ENCODE data around the gene ITGB6. TPM values are rescaled to one million over a fixed set of nuclear protein-coding genes. Genes with fewer than 3 reads are reported as not detected.

Gene ITGB6
- total RNA-seq, 2 donors from 2014 or later, result 7.3 to 12.3 TPM

DNA sequence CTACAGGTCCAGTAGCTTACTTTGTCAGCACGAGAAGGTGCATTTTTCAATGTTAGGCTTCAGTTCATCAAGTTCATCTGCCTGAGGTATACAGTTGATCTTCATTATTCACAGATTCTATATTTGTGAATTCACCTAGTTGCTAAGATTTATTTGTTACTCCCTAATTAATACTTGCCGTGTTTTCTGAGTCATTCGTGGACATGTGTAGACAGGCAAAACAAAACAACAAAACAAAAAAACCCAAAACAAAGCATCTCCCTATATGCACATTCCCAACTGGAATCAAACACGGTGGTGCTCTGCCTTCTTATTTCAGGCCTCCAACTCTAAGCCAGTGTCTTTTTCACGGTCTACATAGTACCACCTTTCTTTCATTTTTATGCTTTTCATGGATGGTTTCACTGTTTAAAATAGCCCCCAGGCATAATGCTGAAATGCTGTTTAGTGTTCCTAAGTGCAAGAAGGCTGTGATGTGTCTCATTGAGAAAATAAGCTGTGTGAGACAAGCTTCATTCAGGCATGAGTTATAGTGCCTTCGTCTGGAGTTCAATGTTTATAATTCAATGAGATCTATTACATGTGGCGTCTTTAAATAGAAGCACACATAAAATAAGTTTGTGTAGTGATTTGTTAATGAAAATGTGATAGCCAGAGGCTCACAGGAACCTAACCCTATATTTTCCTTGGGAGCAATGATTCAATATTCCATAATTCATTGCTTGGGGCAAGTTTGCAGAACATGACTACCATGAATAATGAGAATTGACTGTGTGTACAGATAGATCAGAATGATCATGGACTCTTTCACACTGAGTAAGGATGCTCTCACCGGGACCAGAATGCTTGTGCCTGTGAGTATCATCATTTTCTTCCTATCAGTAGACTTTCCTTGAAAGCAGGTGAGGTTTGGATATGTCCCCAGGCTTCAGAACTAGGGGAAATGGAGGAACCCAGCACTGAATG is 24.6 kb downstream of the ITGB6 start:
- Histone ChIP-seq H3K4me3 (no peak overlapping the region), H3K27me3 (replicated peaks; ENCODE audit: insufficient read depth) (no peaks in the 10 kb centered on the region), H3K4me1 (replicated peaks) (no peaks in the 10 kb centered on the region), H3K36me3 (no peaks in the 10 kb centered on the region), H3K9me3 (no peaks in the 10 kb centered on the region), H3K27ac (no peak overlapping the region)
- intact Hi-C loops (cut with DNase I), result no loop called here
- TF ChIP-seq POLR2A (IDR thresholded peaks at IDR 0.05) (no peak), POLR2AphosphoS5 (IDR thresholded peaks at IDR 0.05) (no peak)
- TF ChIP-seq, protein P1, sequence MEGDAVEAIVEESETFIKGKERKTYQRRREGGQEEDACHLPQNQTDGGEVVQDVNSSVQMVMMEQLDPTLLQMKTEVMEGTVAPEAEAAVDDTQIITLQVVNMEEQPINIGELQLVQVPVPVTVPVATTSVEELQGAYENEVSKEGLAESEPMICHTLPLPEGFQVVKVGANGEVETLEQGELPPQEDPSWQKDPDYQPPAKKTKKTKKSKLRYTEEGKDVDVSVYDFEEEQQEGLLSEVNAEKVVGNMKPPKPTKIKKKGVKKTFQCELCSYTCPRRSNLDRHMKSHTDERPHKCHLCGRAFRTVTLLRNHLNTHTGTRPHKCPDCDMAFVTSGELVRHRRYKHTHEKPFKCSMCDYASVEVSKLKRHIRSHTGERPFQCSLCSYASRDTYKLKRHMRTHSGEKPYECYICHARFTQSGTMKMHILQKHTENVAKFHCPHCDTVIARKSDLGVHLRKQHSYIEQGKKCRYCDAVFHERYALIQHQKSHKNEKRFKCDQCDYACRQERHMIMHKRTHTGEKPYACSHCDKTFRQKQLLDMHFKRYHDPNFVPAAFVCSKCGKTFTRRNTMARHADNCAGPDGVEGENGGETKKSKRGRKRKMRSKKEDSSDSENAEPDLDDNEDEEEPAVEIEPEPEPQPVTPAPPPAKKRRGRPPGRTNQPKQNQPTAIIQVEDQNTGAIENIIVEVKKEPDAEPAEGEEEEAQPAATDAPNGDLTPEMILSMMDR (IDR thresholded peaks at IDR 0.05), result no peak
- DNase-seq (ENCODE audit: low spot score), result no peak
- 83% methylated on average over 8 of the region's 8 CpGs for WGBS

DNA sequence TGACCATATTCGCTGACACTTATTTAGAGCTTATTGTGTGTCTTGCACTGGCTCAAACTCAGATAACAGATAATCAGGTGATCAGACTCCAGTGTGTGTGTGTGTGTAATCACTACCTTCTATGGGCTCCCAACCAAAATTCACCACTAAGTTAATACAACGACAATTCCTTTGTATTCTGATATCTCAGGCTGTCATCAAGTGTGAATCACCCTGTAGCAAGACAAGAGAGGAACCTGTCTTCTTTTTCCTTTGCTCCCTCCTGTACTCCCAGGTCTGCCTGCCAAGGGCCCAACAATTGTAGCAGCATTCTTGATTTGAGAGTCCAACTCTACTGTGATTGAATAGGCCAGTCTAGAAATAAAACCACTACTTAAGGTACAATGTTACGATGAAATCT is 25.8 kb downstream of the ITGB6 start:
- no peaks in the 10 kb centered on the region for H3K9me3 ChIP-seq

GRCh38 chr2:160169988-160170387 is 30.1 kb downstream of the ITGB6 start:
- TF ChIP-seq POLR2AphosphoS5 (IDR thresholded peaks at IDR 0.05) (no peak), POLR2A (IDR thresholded peaks at IDR 0.05) (no peak)
- TF ChIP-seq, protein P1 (IDR thresholded peaks at IDR 0.05), result no peak
- intact Hi-C loops (cut with DNase I), result no loop called here
- no peak overlapping the region for H3K27ac ChIP-seq

More for the DNA sequence above, 25.8 kb downstream of the ITGB6 start:
- no peak for TF ChIP-seq POLR2AphosphoS5 (IDR thresholded peaks at IDR 0.05)
- TF ChIP-seq, protein P1 (IDR thresholded peaks at IDR 0.05), result no peak
- TF ChIP-seq POLR2A (IDR thresholded peaks at IDR 0.05), result no peak
- Histone ChIP-seq H3K27me3 (replicated peaks; ENCODE audit: insufficient read depth) (no peaks in the 10 kb centered on the region), H3K27ac (no peak overlapping the region), H3K4me3 (no peak overlapping the region), H3K36me3 (no peaks in the 10 kb centered on the region), H3K4me1 (replicated peaks) (no peaks in the 10 kb centered on the region)
- DNase-seq (ENCODE audit: low spot score), result no peak
- WGBS, result 79% methylated on average over 3 of the region's 3 CpGs
- intact Hi-C loops (cut with DNase I), result no loop called here

DNA sequence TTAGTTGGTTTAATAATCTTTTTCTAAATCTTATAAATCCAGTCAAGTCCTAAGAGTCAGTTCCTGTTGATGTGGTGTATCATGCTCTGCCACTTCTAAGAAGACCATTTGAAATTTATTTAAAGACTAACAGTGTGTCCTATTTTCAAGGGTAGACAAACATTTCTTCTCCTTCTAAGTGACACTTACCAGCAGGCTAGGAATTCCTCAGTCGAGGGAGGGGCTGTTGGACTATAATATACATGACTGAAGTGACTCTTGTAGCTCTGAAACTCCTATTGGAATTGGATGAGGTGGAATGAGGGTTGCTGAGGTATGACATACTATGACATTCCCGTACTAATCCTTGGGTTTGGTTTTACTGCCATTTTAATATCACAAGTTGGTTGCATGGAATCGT is 30.6 kb downstream of the ITGB6 start:
- DNase-seq (ENCODE audit: low spot score), result no peak
- H3K4me3 ChIP-seq, result no peak overlapping the region
- 71% methylated on average over 3 of the region's 3 CpGs for WGBS
- H3K27me3 ChIP-seq (replicated peaks; ENCODE audit: insufficient read depth), result no peaks in the 10 kb centered on the region
- H3K36me3 ChIP-seq, result no peaks in the 10 kb centered on the region
- no peak overlapping the region for H3K27ac ChIP-seq
- H3K4me1 ChIP-seq (replicated peaks), result no peaks in the 10 kb centered on the region
- intact Hi-C loops (cut with DNase I), result no loop called here
- no peaks in the 10 kb centered on the region for H3K9me3 ChIP-seq
- TF ChIP-seq, protein P1 (IDR thresholded peaks at IDR 0.05), result no peak
- no peak for TF ChIP-seq POLR2AphosphoS5 (IDR thresholded peaks at IDR 0.05)
- TF ChIP-seq POLR2A (IDR thresholded peaks at IDR 0.05), result no peak

More at GRCh38 chr2:160169988-160170387, 30.1 kb downstream of the ITGB6 start:
- H3K36me3 ChIP-seq, result no peaks in the 10 kb centered on the region
- DNase-seq (ENCODE audit: low spot score), result no peak
- no peaks in the 10 kb centered on the region for H3K27me3 ChIP-seq (replicated peaks; ENCODE audit: insufficient read depth)
- H3K9me3 ChIP-seq, result no peaks in the 10 kb centered on the region
- H3K4me3 ChIP-seq, result no peak overlapping the region
- no peaks in the 10 kb centered on the region for H3K4me1 ChIP-seq (replicated peaks)

GRCh38 chr2:160168878-160169277 is 31.2 kb downstream of the ITGB6 start:
- DNase-seq (ENCODE audit: low spot score), result no peak
- 90% methylated on average over 3 of the region's 3 CpGs for WGBS
- no peaks in the 10 kb centered on the region for H3K4me1 ChIP-seq (replicated peaks)
- intact Hi-C loops (cut with DNase I), result no loop called here
- H3K36me3 ChIP-seq, result no peaks in the 10 kb centered on the region
- no peak for TF ChIP-seq POLR2A (IDR thresholded peaks at IDR 0.05)
- TF ChIP-seq, protein P1 (IDR thresholded peaks at IDR 0.05), result no peak
- no peak for TF ChIP-seq POLR2AphosphoS5 (IDR thresholded peaks at IDR 0.05)
- H3K27me3 ChIP-seq (replicated peaks; ENCODE audit: insufficient read depth), result no peaks in the 10 kb centered on the region
- no peaks in the 10 kb centered on the region for H3K9me3 ChIP-seq
- H3K4me3 ChIP-seq, result no peak overlapping the region
- no peak overlapping the region for H3K27ac ChIP-seq
